Aorta (tissue), 5 donors: Measurements from ENCODE around the gene HSBP1. TPM values are rescaled to one million over a fixed set of nuclear protein-coding genes. Genes with fewer than 3 reads are reported as not detected.
A peak's percentile ranks its signal among the peaks of the same experiment; 100 is the strongest.

ENCODE experiments used
- ATAC-seq: fragments of 200-7000 bp; cut with Tn5 transposase; one replicate; pipeline ENCODE4 v1.9.1; 2022; ENCODE audit warnings: moderate library complexity; ENCODE audit not compliant: low FRiP score
- DNase-seq, 2 donors: peaks; one replicate each; pipeline ENCODE4 v3.0.0-alpha.2; 2020
- H3K27ac ChIP-seq, 2 donors: one replicate each; pipeline ENCODE4 v1.5.1; 2013; ENCODE audit warnings: low read length in 2 of 2, mild to moderate bottlenecking in 2 of 2, moderate library complexity in 2 of 2, control low read depth in 1 of 2, inconsistent platforms in 1 of 2, low read depth in 1 of 2
- H3K27me3 ChIP-seq, 2 donors: one replicate each; pipeline ENCODE4 v1.6.1; 2013; ENCODE audit warnings: control low read depth in 1 of 2, low read length in 1 of 2, mild to moderate bottlenecking in 1 of 2, moderate library complexity in 1 of 2; ENCODE audit not compliant: insufficient read depth in 2 of 2, control insufficient read depth in 1 of 2
- H3K36me3 ChIP-seq, 2 donors: one replicate each; pipeline ENCODE4 v1.6.1; 2013; ENCODE audit warnings: control low read depth in 1 of 2, low read length in 1 of 2, mild to moderate bottlenecking in 1 of 2; ENCODE audit not compliant: insufficient read depth in 2 of 2, control insufficient read depth in 1 of 2
- H3K4me1 ChIP-seq, 2 donors: one replicate each; pipeline ENCODE4 v1.6.1; 2013; ENCODE audit warnings: low read length in 2 of 2, control low read depth in 1 of 2, mild to moderate bottlenecking in 1 of 2, moderate library complexity in 1 of 2; ENCODE audit not compliant: insufficient read depth in 2 of 2, control insufficient read depth in 1 of 2
- H3K4me3 ChIP-seq, 2 donors: one replicate each; pipeline ENCODE4 v1.5.1; 2013; ENCODE audit warnings: low read length in 2 of 2, control low read depth in 1 of 2, mild to moderate bottlenecking in 1 of 2
- H3K9me3 ChIP-seq: one replicate; pipeline ENCODE4 v1.6.1; 2013; ENCODE audit warnings: mild to moderate bottlenecking, low read length; ENCODE audit not compliant: control insufficient read depth
- WGBS, 2 donors: extraction: QIAGEN DNeasy Blood & Tissue Kit; methylation state at CpG; one replicate each; pipeline ENCODE4 v1.1.7; 2013; 5-methylcytosine and 5-hydroxymethylcytosine counted together
- intact Hi-C, 2 donors: fragments of 100-400 bp; cut with DNase I; formaldehyde crosslinking; loops; one replicate each; pipeline versions ENCODE4 v1.14.2 to v1.15.0; 2022
- polyA plus RNA-seq, 2 donors: library from polyadenylated mRNA; stranded (reverse); fragments of 200-250 nt; gene quantifications; one replicate each; pipeline ENCODE4 v1.2.3, GENCODE V29; 2013
- total RNA-seq, 2 donors: library from RNA; stranded (reverse); fragmentation: NEBNext Ultra II Directional; extraction: Animal tissue kit (Norgen Biotek cat#: 25700); gene quantifications; one replicate each; pipeline ENCODE4 v1.2.1, GENCODE V29; 2021
- donor health status: healthy with polysubstance abuse.
- donor health status: Bipolar disorder and iron deficiency.
- donor health status: DM: no; HTN: no; CAD: no.
- donor health status: DM: no; HTN: no; CAD: no.
- donor health status: DM: yes; HTN: yes; CAD: no.

Gene HSBP1
- total and polyA plus RNA-seq, 4 donors, result 24.0 to 74.3 (median 49.1) TPM

DNA sequence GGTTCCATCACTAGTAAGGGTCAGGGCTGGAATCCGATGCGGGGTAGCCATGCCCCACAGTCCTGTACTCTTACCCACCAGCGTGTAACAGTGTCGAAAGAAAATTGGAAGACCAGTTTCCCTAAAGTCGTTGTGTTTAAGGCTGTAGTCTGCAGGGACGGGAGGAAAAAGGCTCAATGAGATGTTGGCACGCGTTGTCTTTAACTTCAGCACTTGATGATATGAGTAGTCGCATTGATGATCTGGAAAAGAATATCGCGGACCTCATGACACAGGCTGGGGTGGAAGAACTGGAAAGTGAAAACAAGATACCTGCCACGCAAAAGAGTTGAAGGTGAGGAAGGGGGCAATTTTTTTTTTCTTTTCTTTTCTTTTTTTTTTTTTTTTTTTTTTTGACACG, 1.3 kb downstream of the HSBP1 start:
- H3K27ac ChIP-seq, result no peak overlapping the region
- WGBS, 2 donors, result 88% methylated on average over 12 to 13 of the region's 13 CpGs
- no peaks in the 10 kb centered on the region for H3K9me3 ChIP-seq
- no peak overlapping the region for H3K4me3 ChIP-seq
- DNase-seq (no peak), ATAC-seq (no peak)
- no peaks in the 10 kb centered on the region for H3K36me3 ChIP-seq
- intact Hi-C loops, result loop anchor here (5.0 to 10.0 kb wide), 3 partner anchors 94 to 124 kb away; no protein-coding TSS in a partner anchor
- no peaks in the 10 kb centered on the region for H3K27me3 ChIP-seq
- H3K4me1 ChIP-seq, result peaks cover 0 to 5% of the 10 kb centered on the region in 2 donors

DNA sequence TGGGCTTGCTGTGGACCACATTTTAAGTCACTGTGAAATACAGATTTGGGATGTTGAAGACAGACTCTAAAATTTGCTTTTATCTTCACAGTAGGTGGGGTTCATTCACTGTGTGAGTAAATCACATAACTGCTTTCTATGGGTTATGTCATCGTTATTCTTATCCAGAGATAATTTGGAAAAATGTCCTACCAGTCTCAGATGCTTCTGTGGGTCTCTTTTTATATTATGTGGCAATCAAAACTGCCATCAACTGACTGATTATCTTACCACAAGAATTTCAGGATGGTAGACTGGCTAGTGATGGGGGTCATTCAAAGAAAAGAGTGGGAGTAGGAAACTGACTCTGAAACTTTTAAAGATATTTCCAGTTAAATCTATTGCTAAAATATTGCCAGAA, 3.1 kb downstream of the HSBP1 start:
- H3K4me1 ChIP-seq, result peaks cover 0 to 5% of the 10 kb centered on the region in 2 donors
- intact Hi-C loops, result no loop called here

DNA sequence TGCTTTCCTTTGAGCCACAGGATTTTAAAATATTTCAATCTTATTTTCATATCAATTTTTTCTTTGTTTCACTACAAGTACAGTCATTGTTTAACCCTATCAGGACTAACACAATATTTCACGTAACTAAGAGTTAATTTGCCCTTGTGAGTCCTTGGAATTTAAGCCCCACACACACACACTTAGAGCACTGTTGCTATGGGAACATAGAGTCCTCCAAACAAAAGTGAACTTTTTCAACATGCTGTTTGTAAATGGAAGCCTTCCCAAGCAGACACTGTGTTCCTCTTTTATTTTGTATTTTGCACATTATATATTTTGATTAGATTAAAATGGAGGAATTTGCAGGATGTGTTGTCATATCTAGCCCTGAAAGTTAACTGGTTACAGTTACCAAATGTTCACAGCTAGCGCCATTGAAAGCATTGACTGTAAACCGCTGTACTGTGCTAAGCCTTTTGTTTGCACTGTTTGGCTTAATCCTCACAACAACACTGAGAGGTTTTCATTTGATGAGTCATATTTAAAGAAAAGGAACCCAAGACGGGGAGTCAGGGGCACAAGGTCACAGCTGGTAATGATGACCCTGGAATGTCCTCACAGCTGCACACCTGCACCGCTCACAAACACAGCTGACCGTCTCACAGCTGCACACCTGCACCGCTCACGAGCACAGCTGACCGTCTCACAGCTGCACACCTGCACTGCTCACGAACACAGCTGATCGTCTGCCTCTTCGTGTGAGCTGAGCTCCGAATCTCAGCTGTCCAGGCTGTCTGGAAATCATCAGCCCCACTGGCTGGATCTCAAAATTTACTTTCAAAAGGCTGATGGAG, 6.3 kb downstream of the HSBP1 start:
- DNase-seq (no peak), ATAC-seq (no peak)
- Histone ChIP-seq H3K27ac (peak overlapping the region in 1 of 2 donors; percentile 7), H3K27me3 (no peaks in the 10 kb centered on the region), H3K4me3 (no peak overlapping the region), H3K4me1 (peaks cover 0 to 2% of the 10 kb centered on the region in 2 donors), H3K9me3 (no peaks in the 10 kb centered on the region), H3K36me3 (no peaks in the 10 kb centered on the region)
- WGBS, 2 donors, result 28 to 32% methylated on average over 13 of the region's 13 CpGs
- intact Hi-C loops, result no loop called here

More for the DNA sequence above, 3.1 kb downstream of the HSBP1 start:
- no peaks in the 10 kb centered on the region for H3K27me3 ChIP-seq
- no peak overlapping the region for H3K4me3 ChIP-seq
- WGBS, 2 donors, result 61 to 64% methylated on average over 1 of the region's 1 CpG
- H3K36me3 ChIP-seq, result no peaks in the 10 kb centered on the region
- ATAC-seq, result no peak
- H3K27ac ChIP-seq, result no peak overlapping the region
- H3K9me3 ChIP-seq, result no peaks in the 10 kb centered on the region
- DNase-seq, result no peak

DNA sequence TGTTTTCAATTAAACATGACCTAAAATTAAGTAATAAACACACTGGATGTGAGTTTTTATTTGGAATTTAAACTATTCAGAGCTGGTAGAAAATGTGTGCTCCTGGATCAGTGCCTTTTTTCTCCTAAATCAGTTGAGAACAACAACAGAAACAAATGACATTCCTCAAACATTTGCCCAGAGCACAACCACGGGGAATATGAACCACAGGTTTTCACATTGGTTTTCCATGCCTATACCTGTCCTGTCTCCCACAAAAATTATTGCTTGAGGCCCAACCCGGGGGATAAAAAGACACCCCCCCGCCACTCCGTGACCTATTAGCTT, 6.8 kb downstream of the HSBP1 start:
- no peaks in the 10 kb centered on the region for H3K4me1 ChIP-seq
- WGBS, 2 donors, result 64 to 66% methylated on average over 4 of the region's 4 CpGs
- no peak overlapping the region for H3K27ac ChIP-seq
- DNase-seq (no peak), ATAC-seq (no peak)
- no peaks in the 10 kb centered on the region for H3K27me3 ChIP-seq
- no peaks in the 10 kb centered on the region for H3K9me3 ChIP-seq
- no peak overlapping the region for H3K4me3 ChIP-seq
- intact Hi-C loops, result no loop called here
- no peaks in the 10 kb centered on the region for H3K36me3 ChIP-seq

DNA sequence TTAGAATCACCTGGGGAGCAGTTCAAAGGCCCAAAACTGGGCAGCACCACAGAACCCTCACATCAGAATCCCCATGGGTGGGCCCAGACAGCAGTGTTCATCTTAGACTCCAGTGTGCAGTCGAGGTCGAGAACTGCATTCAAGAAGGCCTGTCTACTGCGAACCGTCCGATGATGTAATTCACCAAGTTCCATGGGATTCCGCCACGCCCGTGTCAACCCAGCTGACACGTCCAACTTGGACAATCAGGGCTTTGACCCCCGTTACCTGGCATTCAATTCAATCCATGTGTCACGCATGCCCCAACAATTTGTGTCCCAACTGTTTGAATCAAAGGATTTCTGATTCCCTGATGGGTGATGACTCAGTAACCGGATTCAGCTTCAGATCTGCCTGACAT, 9.2 kb downstream of the HSBP1 start:
- 97% methylated on average over 12 of the region's 12 CpGs for WGBS, 2 donors
- H3K4me1 ChIP-seq, result no peaks in the 10 kb centered on the region
- no peak for DNase-seq

DNA sequence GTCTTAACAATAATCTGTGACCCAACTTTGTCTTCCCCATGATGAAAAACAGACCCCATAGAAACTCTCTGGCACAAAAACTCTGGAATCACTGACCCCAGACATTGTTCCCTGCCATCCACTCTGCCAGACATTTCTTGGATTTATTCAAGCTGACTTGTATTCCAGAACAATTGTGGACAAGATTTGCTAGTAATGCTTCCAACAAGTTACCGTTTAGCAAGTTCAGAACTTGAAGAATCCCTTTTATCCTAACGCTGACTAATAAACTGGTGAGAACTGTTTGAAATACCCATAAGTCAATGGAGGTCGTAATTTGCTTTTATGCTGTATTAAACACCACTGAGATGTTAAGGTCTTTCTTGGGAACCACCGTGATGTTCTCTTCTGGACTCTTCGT, 10.5 kb downstream of the HSBP1 start:
- no peak for DNase-seq
- no peak overlapping the region for H3K27ac ChIP-seq
- no peaks in the 10 kb centered on the region for H3K27me3 ChIP-seq
- 82 to 84% methylated on average over 5 of the region's 5 CpGs for WGBS, 2 donors
- H3K4me1 ChIP-seq, result no peaks in the 10 kb centered on the region
- no peaks in the 10 kb centered on the region for H3K36me3 ChIP-seq
- intact Hi-C loops, result no loop called here
- ATAC-seq, result no peak
- no peak overlapping the region for H3K4me3 ChIP-seq
- H3K9me3 ChIP-seq, result no peaks in the 10 kb centered on the region

More for the DNA sequence above, 9.2 kb downstream of the HSBP1 start:
- H3K27ac ChIP-seq, result no peak overlapping the region
- ATAC-seq, result no peak
- H3K4me3 ChIP-seq, result no peak overlapping the region
- no peaks in the 10 kb centered on the region for H3K36me3 ChIP-seq
- no peaks in the 10 kb centered on the region for H3K9me3 ChIP-seq
- no peaks in the 10 kb centered on the region for H3K27me3 ChIP-seq
- intact Hi-C loops, result no loop called here

DNA sequence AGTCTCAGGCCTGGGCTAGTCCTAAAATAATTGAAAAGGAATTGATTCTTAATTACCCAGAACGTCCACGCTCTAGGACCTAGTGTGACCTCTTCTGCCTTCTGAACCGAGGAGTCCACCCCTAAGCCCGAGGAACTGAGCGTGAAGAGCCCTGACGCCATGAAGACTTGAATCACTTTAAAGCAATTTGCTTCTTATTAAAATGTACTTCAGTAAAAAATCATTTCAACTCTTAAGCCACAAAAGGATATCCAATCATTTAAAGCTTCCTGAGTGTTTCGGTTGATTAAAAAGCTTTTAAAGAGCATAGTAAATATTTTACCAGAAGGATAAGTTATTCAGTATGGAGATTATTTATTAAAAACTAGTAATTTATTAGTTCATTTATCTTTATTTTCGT, 11.6 kb downstream of the HSBP1 start:
- 69 to 87% methylated on average over 8 of the region's 8 CpGs for WGBS, 2 donors
- Histone ChIP-seq H3K9me3 (no peaks in the 10 kb centered on the region), H3K4me1 (no peaks in the 10 kb centered on the region), H3K27ac (no peak overlapping the region), H3K27me3 (no peaks in the 10 kb centered on the region), H3K4me3 (no peak overlapping the region), H3K36me3 (no peaks in the 10 kb centered on the region)
- intact Hi-C loops, result no loop called here
- ATAC-seq (no peak), DNase-seq (no peak)

DNA sequence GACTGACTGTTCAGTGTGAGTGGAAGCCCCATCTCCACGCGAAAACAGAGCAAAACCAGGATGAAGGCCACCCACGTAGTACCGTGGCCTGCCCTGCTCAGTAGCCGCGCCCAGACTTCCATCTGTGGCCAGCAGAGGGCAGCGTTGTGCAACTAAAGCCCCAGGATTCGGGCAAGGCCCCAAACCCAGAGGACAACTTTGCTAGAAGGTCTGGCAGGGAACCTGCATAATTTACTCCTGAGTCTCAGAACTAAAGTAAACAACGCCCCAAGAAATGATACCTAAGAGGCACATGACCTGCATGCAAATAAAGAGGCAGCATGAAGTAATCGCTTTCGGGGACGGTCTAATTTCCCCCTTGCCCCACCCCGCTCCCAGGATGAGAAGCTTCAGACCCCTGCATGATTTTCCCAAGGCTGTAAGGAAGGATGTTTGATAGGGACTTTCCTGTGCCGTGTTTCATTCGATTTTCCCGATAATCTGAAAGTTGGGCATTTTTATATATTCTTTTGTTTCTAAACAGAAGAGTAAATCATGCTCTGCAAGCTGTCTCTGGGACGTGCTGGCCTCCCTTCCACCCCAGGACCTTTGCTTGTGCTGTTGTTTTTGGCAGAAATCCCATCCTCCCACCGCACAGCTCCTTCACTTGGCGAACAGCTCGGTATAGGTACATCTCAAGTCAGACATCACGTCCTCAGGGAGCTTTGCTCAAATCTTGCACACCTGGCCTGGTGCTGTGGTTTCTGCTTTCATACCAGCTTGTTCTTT, 18.6 kb downstream of the HSBP1 start:
- Histone ChIP-seq H3K36me3 (no peaks in the 10 kb centered on the region), H3K27ac (no peak overlapping the region), H3K9me3 (no peaks in the 10 kb centered on the region), H3K27me3 (no peaks in the 10 kb centered on the region), H3K4me3 (no peak overlapping the region), H3K4me1 (no peaks in the 10 kb centered on the region)
- peak; percentile 80 for ATAC-seq
- intact Hi-C loops, result loop anchor here in 1 of 2 donors (5.0 kb wide), 1 partner anchor 236 kb away; no protein-coding TSS in a partner anchor
- peak; percentile 87 to 95 for DNase-seq
- WGBS, 2 donors, result 44 to 45% methylated on average over 21 of the region's 21 CpGs
